NCI-H2029 treated with DMSO at 0.1 percent for 48 hours (cell line): ENCODE results near the gene ELP5.

Experiments
- DNase-seq: peaks from one replicate; lab custom pipeline; 2025; lab: John Stamatoyannopoulos, UW

The ELP5 gene

GRCh38 chr17:7256766-7257456, 4.9 kb downstream of the ELP5 start:
- DNase-seq = no peak

DNA sequence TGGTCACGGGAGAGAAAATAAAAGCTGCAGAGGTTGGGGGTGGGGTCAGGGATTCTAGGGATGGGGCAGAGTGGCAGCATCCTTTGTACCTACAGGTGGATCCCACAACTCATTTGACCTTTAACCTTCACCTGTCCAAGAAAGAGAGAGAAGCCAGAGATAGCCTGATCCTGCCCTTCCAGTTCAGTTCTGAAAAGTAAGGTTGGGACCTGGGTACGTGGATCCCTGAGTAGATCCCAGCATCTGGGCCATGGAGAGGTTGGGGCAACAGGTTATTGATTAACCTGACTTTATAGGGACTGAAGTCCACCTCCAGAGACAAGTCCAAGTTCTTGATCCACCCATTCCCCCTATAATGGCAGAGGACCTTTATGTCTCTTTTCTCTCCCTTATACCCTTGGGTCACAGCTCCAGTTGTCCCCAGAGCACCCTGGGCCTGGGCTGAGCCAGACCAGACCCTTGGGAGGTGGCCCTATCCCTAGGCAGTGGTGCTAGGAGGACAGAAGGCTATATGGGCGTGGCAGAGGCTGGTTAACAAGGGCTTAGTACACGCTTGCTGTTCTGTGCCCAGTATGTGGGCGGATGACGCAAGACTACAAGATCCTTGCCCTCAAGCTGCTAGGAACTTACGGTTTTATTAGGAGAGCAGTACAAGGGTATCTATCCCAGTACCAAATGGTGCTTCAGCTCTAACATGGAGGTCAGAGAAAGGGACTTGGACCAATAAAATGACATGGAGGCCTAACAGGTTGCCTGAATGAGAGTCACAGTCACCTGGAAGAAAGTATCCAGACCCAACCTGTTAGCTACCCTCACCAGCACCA, 6.9 kb downstream of the ELP5 start:
- no peak for DNase-seq

DNA sequence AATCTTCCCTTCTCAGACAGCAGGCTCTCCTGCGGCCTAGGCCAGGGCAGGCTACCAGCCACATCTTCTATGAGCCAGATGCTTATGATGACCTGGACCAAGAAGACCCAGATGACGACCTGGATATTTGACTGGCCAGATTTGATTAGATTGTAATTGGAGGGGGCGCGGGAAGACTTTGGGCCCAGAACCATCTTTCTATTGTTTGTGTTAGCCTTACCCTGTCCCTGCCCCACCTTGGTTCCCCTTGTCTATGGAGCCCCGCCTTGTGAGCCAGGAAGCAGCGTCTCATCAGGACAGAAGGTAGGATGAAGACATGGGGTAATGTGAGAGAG, 7.5 kb downstream of the ELP5 start:
- no peak for DNase-seq

GRCh38 chr17:7260151-7260550, 8.1 kb downstream of the ELP5 start:
- DNase-seq = no peak

DNA sequence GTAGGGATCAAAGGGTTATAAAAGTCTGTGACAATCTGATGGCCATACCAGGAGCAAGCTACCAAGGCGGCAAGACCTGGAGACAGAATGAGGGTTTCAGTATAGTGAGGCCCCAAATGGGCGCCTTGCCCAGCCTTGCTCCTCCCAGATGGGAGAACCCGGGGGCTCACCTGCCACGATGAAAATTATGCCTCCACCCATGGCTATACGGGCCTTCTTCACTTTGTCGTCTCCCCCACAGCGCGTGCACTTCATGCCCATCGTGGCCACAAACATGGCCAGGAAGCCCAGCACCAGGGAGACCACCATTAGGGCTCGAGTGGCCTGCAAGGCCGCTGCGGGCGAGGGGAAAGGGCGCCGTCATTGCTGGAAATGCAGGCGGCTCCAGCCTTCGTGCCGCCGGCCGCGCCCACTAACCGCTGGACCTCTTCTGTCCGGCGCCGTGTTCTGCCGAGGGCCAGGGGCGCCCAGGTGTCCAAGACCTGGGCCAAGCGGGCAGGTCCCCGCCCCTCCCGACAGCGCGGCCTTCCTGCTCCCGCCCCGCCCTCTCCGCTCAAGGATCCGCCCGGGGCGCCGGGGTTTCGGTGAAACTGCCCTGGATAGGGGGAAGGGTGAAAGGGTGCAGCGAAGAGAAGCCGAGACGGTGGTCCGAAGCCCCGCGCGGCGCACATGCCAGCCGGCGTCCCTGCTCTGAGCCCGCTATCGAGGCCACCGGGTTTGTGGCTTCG, 8.8 kb downstream of the ELP5 start:
- DNase-seq = no peak

GRCh38 chr17:7261379-7262191, 9.6 kb downstream of the ELP5 start:
- DNase-seq = no peak

DNA sequence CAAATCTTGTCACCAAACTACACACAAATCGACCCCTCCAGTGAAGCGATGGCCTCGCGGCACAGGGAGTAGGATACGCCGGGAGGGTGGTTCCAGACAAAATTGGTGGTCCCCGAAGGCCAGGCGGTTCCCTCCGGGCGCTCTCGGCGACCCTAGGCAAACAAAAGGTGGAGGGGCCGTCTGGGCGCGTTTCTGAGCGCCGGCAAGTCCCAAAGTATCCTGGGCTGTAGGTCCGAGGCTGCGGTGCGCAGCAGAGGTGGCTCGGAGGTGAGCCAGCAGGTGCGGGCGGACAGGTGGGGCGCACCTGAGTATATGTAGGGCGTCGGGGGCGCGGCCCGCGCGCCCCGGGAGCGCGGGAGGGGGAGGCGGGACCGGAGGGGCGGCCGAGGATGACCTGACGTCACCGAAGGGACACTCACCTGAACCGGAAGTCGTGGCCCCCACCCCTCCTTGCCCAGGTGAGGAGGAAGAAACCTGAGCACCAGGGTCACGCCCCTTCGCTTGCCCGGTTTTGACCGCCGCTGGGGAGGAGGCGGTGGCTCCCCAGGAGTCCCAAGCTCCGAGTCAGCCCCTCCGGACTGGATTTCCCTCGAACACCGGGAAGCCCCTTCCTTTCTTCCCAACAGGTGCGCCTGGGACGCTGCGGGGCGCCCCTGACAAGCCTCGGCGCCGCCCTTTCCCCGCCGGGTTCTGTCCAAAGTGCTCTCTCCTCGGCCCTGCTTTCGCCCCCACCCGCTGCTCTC, 10.3 kb downstream of the ELP5 start, which contains the start of gene CLDN7:
CLDN7 (minus strand) TSS at position 287 of the 743 bp plus-strand sequence. CDS start 435 bp downstream, outside the sequence.
- DNase-seq = peak; percentile 31

GRCh38 chr17:7262935-7263800, 11.2 kb downstream of the ELP5 start:
- no peak for DNase-seq

GRCh38 chr17:7263801-7264078, 11.7 kb downstream of the ELP5 start:
- DNase-seq = no peak

- DNase-seq = no peak
Observed at GRCh38 chr17:7266784-7267183, 14.8 kb downstream of the ELP5 start.

DNA sequence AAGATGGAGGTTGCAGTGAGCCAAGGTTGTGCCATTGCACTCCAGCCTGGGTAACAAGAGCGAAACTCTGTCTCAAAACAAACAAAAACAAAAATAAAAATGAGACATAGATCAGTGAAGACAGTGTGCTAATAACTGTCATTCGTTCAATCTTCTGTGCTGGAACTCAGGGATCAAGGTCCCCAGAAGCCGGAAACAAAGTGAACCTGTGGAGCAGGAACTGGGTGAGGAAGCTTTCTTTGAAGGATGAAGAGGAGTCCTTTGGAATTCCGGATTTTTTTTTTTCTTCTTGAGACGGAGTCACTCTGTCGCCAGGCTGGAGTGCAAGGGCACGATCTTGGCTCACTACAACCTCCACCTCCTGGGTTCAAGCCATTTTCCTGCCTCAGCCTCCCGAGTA, 27.4 kb downstream of the ELP5 start:
- DNase-seq = no peak

DNA sequence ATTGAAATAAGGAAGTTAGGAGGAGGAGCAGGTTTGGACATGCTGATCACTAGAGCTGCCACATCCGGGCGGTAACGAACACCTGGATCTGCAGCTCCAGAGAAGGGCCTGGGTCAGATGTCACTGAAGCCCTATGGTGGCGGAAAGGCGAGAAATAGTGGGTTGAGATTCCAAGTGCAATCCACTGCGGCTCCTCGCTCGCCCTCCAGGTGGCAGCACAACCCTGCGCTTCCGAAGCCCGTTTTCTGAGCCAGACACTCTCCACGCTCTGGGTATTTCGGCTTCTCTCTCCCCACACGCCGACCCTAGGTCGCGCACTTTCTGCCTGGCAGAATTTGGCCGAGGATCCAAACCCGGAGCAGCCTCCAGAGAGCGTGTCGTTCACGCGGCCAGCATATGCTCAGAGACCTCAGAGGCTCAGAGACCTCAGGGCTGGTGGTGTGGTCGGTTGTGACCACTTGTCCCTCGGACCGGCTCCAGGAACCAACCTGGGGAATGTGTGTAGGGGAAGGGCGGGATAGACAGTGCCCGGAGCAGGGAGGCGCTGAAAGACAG, 28.6 kb downstream of the ELP5 start:
- peak; percentile 54 for DNase-seq

DNA sequence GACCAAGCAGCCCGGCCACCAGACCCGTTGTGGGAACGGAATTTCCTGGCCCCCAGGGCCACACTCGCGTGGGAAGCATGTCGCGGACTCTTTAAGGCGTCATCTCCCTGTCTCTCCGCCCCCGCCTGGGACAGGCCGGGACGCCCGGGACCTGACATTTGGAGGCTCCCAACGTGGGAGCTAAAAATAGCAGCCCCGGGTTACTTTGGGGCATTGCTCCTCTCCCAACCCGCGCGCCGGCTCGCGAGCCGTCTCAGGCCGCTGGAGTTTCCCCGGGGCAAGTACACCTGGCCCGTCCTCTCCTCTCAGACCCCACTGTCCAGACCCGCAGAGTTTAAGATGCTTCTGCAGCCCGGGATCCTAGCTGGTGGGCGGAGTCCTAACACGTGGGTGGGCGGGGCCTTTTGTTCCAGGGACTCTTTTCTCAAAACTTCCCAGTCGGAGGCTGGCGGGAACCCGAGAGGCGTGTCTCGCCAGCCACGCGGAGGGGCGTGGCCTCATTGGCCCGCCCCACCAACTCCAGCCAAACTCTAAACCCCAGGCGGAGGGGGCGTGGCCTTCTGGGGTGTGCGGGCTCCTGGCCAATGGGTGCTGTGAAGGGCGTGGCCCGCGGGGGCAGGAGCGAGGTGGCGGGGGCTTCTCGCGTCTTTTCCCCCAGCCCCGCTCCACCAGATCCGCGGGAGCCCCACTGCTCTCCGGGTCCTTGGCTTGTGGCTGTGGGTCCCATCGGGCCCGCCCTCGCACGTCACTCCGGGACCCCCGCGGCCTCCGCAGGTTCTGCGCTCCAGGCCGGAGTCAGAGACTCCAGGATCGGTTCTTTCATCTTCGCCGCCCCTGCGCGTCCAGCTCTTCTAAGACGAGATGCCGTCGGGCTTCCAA, 29.3 kb downstream of the ELP5 start, which contains the start of gene SLC2A4:
SLC2A4 (plus strand) TSS at position 645 of the 879 bp plus-strand sequence; CDS start at position 862, 217 bp downstream.
- peak; percentile 25 for DNase-seq

GRCh38 chr17:7281953-7282751, 30.1 kb downstream of the ELP5 start:
- DNase-seq = no peak

DNA sequence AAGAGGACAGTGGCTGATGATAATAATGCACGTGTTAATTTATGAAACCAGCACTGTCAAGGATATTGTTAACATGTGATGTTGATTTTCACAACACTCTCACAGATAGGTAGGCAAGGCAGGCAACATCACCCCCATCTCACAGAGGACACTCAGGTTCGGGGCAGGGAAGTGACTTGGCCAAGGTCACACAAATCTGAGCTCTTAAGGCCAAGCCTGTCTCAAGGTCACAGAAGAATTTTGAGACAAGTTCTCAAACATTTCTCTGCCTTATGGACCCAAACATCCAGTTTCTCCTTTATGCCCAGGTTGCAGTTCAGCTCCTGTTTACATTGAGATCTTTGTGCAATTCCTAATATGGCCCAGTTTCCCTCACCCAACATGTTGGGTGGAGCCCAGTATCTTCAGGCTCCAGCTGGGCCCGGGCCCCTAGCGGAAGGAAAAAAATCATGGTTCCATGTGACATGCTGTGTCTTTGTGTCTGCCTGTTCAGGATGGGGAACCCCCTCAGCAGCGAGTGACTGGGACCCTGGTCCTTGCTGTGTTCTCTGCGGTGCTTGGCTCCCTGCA, 30.8 kb downstream of the ELP5 start:
- no peak for DNase-seq

- DNase-seq = no peak
Observed at GRCh38 chr17:7283471-7284216, 31.6 kb downstream of the ELP5 start.

GRCh38 chr17:7284911-7285310, 32.9 kb downstream of the ELP5 start:
- no peak for DNase-seq
